NT2/D1 (cell line): ENCODE data around the gene KCTD15.

ENCODE experiments used
- DNase-seq: peaks from one replicate; pipeline ENCODE4 v3.0.0-alpha.2; 2011; ENCODE audit warnings: low read depth, low spot score
- H3K27me3 ChIP-seq: 2 replicates; pipeline ENCODE4 v1.6.0; 2011; ENCODE audit warnings: mild to moderate bottlenecking; ENCODE audit not compliant: insufficient read length, insufficient read depth
- H3K36me3 ChIP-seq: 2 replicates; pipeline ENCODE4 v1.6.1; 2011; ENCODE audit warnings: mild to moderate bottlenecking, low read length, mixed read lengths; ENCODE audit not compliant: insufficient read depth, insufficient read length
- H3K4me1 ChIP-seq: 2 replicates; pipeline ENCODE4 v1.5.1; 2011; ENCODE audit not compliant: insufficient read depth, insufficient read length
- H3K4me3 ChIP-seq: 2 replicates; pipeline ENCODE4 v1.5.1; 2011; ENCODE audit warnings: low read depth; ENCODE audit not compliant: insufficient read length
- H3K9ac ChIP-seq: 2 replicates; pipeline ENCODE4 v1.6.0; 2011; ENCODE audit warnings: low read depth; ENCODE audit not compliant: insufficient read length
- H3K9me3 ChIP-seq: 2 replicates; pipeline ENCODE4 v1.5.1; 2011; ENCODE audit warnings: mild to moderate bottlenecking, low read length; ENCODE audit not compliant: insufficient read depth
- SUZ12 ChIP-seq: IDR thresholded peaks from 2 replicates; pipeline ENCODE4 v1.6.1; 2011; ENCODE audit not compliant: insufficient read length, insufficient read depth; ENCODE audit errors: extremely low read depth
- YY1 ChIP-seq: IDR thresholded peaks from 2 replicates; pipeline ENCODE4 v1.6.1; 2011; ENCODE audit not compliant: insufficient read length, insufficient read depth
- ZNF274 ChIP-seq: IDR thresholded peaks from 2 replicates; pipeline ENCODE4 v1.6.1; 2011; ENCODE audit warnings: mild to moderate bottlenecking, low read depth, low read length

KCTD15 gene

DNA sequence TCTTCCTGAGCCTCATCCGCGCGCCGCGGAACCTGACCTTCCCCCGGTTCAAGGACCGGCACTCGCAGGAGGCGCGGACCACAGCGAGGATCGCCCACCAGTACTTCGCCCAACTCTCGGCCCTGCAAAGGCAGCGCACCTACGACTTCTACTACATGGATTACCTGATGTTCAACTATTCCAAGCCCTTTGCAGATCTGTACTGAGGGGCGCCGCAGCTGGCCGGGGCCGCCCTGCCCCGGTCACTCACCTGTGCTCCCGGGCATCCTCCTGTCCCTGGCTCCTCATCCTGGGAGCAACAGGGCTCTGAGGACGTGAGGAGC is 23.9 kb upstream of the KCTD15 start:
- H3K36me3 ChIP-seq, result no peaks in the 10 kb centered on the region
- H3K4me3 ChIP-seq, result no peak overlapping the region
- TF ChIP-seq SUZ12 (no peak), YY1 (no peak), ZNF274 (no peak)
- DNase-seq, result no peak
- peaks cover 14% of the 10 kb centered on the region for H3K27me3 ChIP-seq
- H3K4me1 ChIP-seq, result peaks cover 2% of the 10 kb centered on the region
- H3K9ac ChIP-seq, result no peak overlapping the region
- peaks cover 13% of the 10 kb centered on the region; the same call in 1 of the 2 replicates for H3K9me3 ChIP-seq

DNA sequence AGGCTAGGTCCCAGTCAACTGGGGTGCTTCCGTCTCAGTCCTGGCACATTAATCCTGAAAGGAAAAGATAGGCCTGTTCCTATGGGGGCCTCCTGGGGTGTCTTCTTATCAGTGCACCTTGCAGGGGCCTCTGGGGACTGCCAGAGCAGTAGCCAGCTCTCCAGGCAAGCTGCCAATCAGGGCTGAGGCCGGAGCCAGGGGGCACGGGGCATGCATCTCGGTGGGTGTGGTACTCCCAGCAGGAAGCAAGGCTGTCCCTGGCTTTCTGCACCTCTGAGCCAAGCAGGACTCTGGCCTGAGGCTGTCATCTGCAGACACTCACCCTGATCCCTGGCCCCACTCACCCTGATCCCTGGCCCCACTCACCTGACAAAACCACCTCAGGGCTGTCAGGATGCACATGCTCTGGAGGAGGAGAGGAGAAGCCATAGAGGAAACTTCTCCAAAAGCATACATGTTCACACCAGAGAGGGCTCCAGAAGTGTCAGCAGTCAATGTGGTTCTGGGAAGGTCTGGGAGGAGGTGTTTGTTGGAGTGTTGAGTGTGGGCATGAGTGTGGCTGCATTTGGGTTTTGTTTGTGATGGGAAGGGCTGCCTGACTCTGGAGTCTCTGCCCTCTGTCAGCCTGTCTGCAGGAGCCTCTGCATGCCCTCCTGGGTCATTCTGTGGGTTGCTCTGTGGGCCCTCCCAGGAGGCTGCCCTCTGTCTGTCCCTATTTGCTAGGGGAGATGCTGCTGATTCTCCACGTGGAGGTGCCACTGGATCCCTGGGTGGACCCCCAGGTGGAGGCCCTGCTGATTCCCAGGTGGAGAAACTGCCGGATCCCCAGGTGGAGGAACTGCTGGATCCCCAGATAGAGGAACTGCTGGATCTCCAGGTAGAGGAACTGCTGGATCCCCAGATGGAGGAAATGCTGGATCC is 22.7 kb upstream of the KCTD15 start:
- Histone ChIP-seq H3K9me3 (peaks cover 24% of the 10 kb centered on the region; the same call in 1 of the 2 replicates), H3K4me3 (no peak overlapping the region), H3K27me3 (peaks cover 14% of the 10 kb centered on the region), H3K4me1 (peaks cover 3% of the 10 kb centered on the region), H3K9ac (no peak overlapping the region), H3K36me3 (no peaks in the 10 kb centered on the region)
- no peak for TF ChIP-seq SUZ12
- no peak for TF ChIP-seq YY1
- no peak for TF ChIP-seq ZNF274
- DNase-seq, result no peak

DNA sequence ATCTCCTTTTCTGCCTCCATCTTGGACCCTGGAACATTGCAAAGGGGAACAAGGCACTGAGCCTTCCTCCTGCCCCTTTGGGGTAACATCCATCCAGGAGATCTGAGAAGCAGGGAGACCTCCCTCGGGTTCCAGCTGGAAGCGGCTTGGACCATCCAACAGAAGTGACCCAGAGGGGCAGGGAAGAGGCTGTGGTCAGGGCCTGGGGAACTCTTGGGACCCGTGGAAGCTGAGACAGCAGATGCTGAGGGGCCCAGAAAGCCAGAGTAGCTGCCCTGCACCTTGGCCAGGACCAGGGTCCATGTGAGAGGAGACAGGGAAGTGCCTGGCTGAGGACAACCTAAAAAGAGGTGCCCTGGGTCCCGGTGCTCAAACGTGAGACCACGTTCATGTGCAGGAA is 21.9 kb upstream of the KCTD15 start:
- Histone ChIP-seq H3K4me3 (no peak overlapping the region), H3K9ac (no peak overlapping the region), H3K4me1 (peaks cover 3% of the 10 kb centered on the region), H3K27me3 (peaks cover 14% of the 10 kb centered on the region), H3K9me3 (peaks cover 24% of the 10 kb centered on the region; the same call in 1 of the 2 replicates), H3K36me3 (no peaks in the 10 kb centered on the region)
- no peak for DNase-seq
- TF ChIP-seq YY1 (no peak), SUZ12 (no peak), ZNF274 (no peak)

DNA sequence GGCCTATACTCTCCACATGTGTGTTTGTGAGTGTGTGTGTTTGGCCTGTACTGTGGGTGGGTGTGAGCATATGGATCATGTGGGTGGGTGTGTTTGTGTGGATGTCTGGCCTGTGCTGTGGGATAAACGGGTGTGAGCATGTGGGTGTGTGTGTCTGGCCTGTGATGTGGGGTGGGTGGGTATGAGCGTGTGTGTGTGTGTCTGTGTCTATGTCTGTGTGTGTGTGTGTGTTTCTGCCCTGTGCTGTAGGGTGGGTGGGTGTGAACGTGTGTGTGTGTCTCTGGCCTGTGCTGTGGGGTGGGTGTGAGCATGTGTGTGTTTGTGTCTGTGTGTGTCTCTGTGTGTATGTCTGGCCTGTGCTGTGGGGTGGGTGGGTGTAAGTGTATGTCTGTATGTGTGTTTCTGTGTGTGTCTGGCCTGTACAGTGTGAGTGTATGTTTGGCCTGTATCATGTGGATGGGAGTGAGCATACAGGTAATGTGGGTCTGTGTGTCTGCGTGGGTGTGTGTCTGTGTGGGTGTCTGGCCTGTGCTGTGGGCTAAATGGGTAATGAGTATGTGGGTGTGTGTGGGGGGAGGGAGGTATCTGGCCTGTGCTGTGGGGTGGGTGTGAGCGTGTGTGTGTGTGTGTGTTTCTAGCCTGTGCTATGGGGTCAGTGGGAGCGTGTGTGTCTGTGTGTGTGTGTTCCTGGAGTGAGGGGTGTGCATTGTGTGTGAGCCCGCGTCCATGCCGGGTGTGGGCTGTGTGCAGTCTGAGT is 20.8 kb upstream of the KCTD15 start:
- DNase-seq, result no peak
- Histone ChIP-seq H3K4me1 (peaks cover 3% of the 10 kb centered on the region), H3K9me3 (peaks cover 24% of the 10 kb centered on the region; the same call in 1 of the 2 replicates), H3K27me3 (peaks cover 4% of the 10 kb centered on the region), H3K9ac (no peak overlapping the region), H3K36me3 (no peaks in the 10 kb centered on the region), H3K4me3 (no peak overlapping the region)
- TF ChIP-seq SUZ12 (no peak), ZNF274 (no peak), YY1 (no peak)

DNA sequence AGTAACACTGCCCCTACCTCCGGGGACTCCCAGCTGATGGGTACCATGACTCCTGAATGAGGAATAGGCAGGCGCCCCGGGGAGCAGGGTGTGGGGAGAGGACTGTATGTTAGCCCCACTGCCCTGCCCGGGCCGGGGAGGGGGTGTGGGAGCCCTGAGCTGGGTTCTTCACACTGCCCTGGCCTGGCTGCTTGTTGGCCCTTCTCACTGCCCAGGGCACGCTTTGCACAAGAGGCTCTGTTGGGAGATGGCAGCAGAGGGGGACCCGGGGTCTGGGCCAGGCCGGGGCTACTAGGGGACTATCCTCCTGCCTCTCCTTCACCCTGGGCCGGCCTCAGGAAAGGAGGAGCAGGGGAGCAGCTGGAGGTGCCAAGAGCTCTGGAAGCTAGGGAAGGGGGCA is 19.3 kb upstream of the KCTD15 start:
- Histone ChIP-seq H3K9me3 (peaks cover 24% of the 10 kb centered on the region; the same call in 1 of the 2 replicates), H3K4me1 (peaks cover 3% of the 10 kb centered on the region), H3K36me3 (no peaks in the 10 kb centered on the region), H3K4me3 (no peak overlapping the region), H3K27me3 (no peaks in the 10 kb centered on the region), H3K9ac (no peak overlapping the region)
- no peak for DNase-seq
- no peak for TF ChIP-seq ZNF274
- no peak for TF ChIP-seq YY1
- no peak for TF ChIP-seq SUZ12

DNA sequence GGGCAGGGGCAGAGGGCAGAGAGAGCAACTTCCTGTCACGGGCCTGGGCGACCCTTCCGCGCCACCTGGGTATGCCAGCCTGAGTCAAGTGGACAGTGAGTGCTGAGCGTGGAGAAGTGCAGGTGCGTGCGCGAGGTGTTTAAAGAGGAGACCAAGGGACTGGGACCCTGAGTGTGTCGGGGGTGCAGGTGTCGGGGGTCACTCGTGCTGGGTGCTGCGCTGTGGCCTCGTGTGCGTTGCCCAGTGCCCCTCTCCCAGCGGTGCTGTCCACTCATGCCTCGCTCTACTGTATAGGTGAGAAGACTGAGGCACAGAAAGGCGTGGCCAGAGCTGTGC is 18.9 kb upstream of the KCTD15 start:
- no peak for DNase-seq
- no peak overlapping the region for H3K9ac ChIP-seq
- TF ChIP-seq SUZ12 (no peak), YY1 (no peak), ZNF274 (no peak)
- no peaks in the 10 kb centered on the region for H3K27me3 ChIP-seq
- H3K4me3 ChIP-seq, result no peak overlapping the region
- no peaks in the 10 kb centered on the region for H3K36me3 ChIP-seq
- peaks cover 3% of the 10 kb centered on the region for H3K4me1 ChIP-seq
- peaks cover 24% of the 10 kb centered on the region; the same call in 1 of the 2 replicates for H3K9me3 ChIP-seq

DNA sequence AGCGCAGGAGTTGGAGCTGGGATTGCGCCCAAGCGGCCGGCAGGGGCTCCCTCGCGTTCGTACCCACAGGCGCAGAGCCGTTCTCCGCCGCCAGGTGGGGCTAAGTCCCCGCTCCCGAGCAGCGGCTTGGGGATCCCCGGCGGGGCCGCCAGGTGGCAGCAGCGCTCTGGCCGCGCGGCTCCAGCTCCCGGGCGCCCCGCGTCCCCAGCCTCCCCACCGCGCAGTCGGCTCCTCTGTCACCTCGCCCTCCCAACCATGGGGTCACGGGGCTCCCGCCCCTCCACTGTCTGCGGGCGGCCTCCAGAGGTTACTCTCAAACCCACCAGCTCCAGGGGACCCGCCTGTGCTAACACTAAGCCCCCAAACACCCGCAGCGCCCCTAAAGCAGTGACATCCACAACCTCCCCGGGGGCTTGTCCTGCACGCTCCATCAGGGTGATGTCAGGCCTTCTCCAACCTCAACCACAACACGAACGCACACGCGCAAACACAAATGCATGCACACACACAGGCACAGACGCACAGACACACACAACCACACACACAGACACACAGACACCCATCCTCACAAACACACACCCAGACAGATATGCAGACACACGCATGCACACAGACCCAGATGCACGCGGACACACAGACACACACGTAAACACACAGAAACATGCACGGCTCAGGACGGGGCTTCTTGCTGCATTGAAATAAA is 18.4 kb upstream of the KCTD15 start:
- H3K9me3 ChIP-seq, result peaks cover 24% of the 10 kb centered on the region; the same call in 1 of the 2 replicates
- no peak overlapping the region for H3K9ac ChIP-seq
- DNase-seq, result no peak
- no peak overlapping the region for H3K4me3 ChIP-seq
- TF ChIP-seq YY1 (no peak), ZNF274 (no peak), SUZ12 (no peak)
- H3K27me3 ChIP-seq, result no peaks in the 10 kb centered on the region
- no peaks in the 10 kb centered on the region for H3K36me3 ChIP-seq
- H3K4me1 ChIP-seq, result peaks cover 3% of the 10 kb centered on the region
